Measurements from ENCODE around the gene AMOTL1.

Gene AMOTL1

DNA sequence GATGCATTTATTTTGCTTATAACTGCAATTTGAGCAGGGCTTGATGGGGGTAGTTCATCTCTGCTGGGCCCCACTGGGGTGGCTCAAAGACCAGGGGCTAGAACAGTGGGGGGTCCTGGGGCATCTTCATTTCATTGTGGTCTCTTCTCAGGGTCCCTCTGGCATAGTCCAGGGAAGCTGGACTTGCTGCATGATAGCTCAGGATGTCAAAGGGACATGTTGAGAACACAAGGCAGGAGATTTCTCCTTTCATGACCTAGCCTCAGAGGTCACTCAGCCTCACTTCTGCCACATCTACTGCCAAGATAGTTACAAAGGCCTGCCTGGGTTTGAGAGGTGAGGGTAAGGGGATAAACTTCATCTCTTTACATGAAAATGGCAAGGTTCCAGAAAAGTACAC lies 115.7 kb downstream of the AMOTL1 start:
- H3K4me3 ChIP-seq (ENCODE audit: low read depth, low read length): no peak overlapping the region
- DNase-seq (ENCODE audit: low read depth): no peak
- no peak for TF ChIP-seq CTCF (conservative IDR thresholded peaks at IDR 0.05; ENCODE audit: low read depth, low read length)

DNA sequence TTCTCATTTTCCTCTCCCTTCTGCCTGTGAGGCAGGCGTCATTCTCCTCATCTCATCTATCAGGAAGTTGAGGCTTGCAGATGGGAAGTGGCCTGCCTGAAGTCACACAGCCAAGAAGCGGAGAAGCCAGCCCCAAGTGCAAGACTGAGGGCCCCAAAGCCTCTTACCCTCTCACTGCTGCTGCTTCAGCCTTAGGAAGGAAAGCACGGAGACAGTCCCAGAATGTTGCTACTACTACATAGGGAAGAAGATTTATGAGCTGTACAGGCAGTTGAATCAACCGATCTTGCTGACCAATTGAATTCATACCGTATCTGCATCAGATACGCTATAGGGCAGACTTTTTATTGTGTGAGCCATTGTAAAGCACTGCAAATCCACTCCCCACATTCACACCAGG lies 116.2 kb downstream of the AMOTL1 start:
- no peak overlapping the region for H3K4me3 ChIP-seq (ENCODE audit: low read depth, low read length)
- TF ChIP-seq CTCF (conservative IDR thresholded peaks at IDR 0.05; ENCODE audit: low read depth, low read length): no peak
- DNase-seq (ENCODE audit: low read depth): no peak

DNA sequence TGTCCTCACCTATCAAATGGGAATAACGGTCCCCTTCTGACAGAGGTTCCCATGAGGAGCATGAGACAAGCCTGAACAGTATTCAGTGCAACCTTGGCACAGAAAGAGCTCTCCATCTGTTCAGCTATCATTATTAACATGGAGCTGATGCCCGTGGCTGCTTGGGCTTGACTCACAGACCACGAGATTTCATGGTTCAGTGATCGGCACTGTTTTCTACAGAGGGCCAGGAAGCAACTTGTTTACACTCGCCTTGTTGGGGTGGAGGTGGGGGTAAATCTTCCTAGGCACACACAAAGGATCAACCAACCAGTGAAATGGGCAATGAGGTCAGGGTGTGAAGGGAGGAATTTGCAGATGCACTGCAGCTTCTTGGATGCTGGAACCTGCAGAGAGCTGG lies 117.0 kb downstream of the AMOTL1 start:
- TF ChIP-seq CTCF (conservative IDR thresholded peaks at IDR 0.05; ENCODE audit: low read depth, low read length): no peak
- no peak for DNase-seq (ENCODE audit: low read depth)
- H3K4me3 ChIP-seq (ENCODE audit: low read depth, low read length): no peak overlapping the region

GRCh38 chr11:94885581-94885980 lies 117.4 kb downstream of the AMOTL1 start:
- TF ChIP-seq CTCF (conservative IDR thresholded peaks at IDR 0.05; ENCODE audit: low read depth, low read length): no peak
- H3K4me3 ChIP-seq (ENCODE audit: low read depth, low read length): no peak overlapping the region
- no peak for DNase-seq (ENCODE audit: low read depth)

DNA sequence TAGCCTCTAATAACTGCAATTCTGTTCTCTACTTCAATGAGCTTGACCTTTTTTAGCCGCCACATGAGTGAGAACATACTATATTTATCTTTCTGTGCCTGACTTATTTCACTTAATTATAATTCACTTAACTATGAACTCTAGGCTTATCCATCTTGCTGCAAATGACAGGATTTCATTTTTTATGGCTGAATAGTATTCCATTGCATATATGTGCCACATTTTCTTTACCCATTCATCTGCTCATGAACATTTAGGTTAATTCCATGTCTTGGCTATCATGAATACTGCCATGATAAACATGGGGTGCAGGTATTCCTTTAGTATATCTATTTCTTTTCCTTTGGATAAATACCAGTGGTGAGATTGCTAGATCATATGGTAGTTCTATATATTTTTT lies 120.0 kb downstream of the AMOTL1 start:
- no peak for TF ChIP-seq CTCF (conservative IDR thresholded peaks at IDR 0.05; ENCODE audit: low read depth, low read length)
- H3K4me3 ChIP-seq (ENCODE audit: low read depth, low read length): no peak overlapping the region
- no peak for DNase-seq (ENCODE audit: low read depth)

DNA sequence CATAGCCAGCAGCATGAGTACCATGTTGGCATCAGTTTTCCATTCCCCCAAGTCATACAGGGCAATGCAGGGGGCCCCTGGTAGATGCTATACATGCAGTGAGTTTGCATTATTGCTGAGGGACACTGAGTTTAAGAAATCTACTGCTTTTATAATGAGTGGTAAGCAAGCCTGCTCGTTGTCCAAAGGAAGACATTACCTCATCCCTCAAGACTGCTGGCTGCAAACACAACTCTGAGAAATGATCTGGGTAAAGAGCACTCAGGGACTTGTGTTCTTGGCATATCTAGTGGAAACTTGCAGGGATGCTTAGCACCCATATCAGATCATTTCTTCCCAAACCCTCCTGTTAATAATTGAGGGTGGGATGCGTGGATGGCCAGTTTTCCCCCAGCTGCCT lies 127.3 kb downstream of the AMOTL1 start:
- no peak overlapping the region for H3K4me3 ChIP-seq (ENCODE audit: low read depth, low read length)
- peak; percentile 93 for DNase-seq (ENCODE audit: low read depth)
- TF ChIP-seq CTCF (conservative IDR thresholded peaks at IDR 0.05; ENCODE audit: low read depth, low read length): no peak

GRCh38 chr11:94895971-94896370 lies 127.8 kb downstream of the AMOTL1 start:
- peak; percentile 77 for DNase-seq (ENCODE audit: low read depth)

More at GRCh38 chr11:94895971-94896370, 127.8 kb downstream of the AMOTL1 start:
- TF ChIP-seq CTCF (conservative IDR thresholded peaks at IDR 0.05; ENCODE audit: low read depth, low read length): no peak
- no peak overlapping the region for H3K4me3 ChIP-seq (ENCODE audit: low read depth, low read length)
